DMS153 (cell line): Measurements from ENCODE around the gene ANKRD22.

ENCODE experiments used
- DNase-seq: peaks from one replicate; lab custom pipeline; 2025; lab: John Stamatoyannopoulos, UW

The ANKRD22 gene

GRCh38 chr10:88794731-88795130 lies 56.9 kb downstream of the ANKRD22 start:
- no peak for DNase-seq

- no peak for DNase-seq
Measured at GRCh38 chr10:88793712-88794299, 57.8 kb downstream of the ANKRD22 start.

- DNase-seq: no peak
Measured at GRCh38 chr10:88792661-88793060, 59.0 kb downstream of the ANKRD22 start.

GRCh38 chr10:88791924-88792323 lies 59.7 kb downstream of the ANKRD22 start:
- DNase-seq: no peak

GRCh38 chr10:88788924-88789323 lies 62.7 kb downstream of the ANKRD22 start:
- DNase-seq: no peak

- DNase-seq: no peak
Measured at GRCh38 chr10:88787463-88787862, 64.2 kb downstream of the ANKRD22 start.

GRCh38 chr10:88786032-88786770 lies 65.4 kb downstream of the ANKRD22 start:
- DNase-seq: no peak

- DNase-seq: no peak
Measured at GRCh38 chr10:88783724-88784123, 67.9 kb downstream of the ANKRD22 start.

- DNase-seq: no peak
Measured at GRCh38 chr10:88782222-88782621, 69.4 kb downstream of the ANKRD22 start.

GRCh38 chr10:88781206-88781605 lies 70.4 kb downstream of the ANKRD22 start:
- DNase-seq: no peak
